ENCODE measurements around the gene ODC1.
"Not testable (repeated sequence)": the region's sequence is repeated elsewhere in the genome, so short reads cannot be mapped to it uniquely, and the experiment has no call there.

The ODC1 gene

DNA sequence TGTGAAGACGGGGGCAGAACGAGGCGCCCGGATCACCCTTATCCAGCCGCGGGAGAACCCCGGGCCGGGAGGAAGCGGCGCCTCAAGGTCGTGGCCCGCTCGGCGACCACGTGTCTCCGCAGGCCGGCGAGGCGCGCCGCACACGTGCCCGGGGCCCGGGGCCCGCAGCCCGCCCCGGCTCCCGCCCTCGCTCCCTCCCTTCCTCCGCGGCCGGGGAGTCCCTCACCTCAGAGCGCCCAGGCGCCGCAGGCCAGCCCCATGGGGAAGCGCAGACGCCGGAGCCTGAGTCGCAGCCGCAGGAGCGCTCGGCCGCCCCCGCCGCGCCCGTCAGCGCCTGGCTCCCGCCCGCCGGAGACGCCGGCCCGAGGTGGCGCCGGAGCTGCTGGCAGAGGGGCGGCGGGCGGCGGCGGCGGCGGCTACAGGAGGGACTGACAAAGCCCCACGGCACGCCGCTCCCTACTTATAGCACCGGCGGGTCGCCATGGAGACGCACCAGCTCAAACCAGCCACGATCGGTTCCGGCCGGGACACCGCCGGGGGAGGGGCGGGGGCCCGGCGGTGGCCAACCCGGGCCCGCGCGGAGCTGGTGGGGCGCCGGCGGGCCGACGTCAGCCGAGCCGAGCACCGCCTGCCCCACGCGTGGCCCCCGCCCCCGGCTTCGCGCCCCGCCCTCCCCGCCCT is at the start of gene ODC1:
TSS of gene ODC1 (minus strand) at position 433 of the 681 bp plus-strand sequence. CDS start 3,295 bp downstream, outside the sequence.
- DNase-seq, result peak; percentile 99 to 100 (median 100)

DNA sequence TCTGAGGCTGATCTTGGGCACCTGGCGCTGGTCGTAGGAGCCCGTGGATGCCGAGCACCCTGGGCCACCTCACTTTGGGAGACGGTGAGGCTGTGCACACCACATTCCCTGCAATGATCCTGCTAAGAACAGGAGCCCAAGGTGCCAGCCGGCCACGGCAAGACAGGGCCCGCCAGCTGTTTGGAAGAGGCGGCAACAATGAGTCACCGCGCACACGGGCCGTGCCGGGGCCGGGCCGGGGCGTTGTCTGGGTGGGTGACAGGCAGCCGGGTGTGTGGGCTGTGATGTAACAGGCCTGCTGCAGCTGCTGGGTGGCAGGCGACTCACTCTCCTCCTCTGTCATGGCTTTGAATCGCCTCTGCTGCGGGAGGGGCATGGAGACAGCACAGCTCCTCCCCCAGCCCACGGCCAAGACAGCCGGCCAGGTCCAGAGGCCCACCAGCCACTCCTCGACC is 49.7 kb upstream of the ODC1 start:
- DNase-seq, result peak; percentile 34 to 47 (median 42)

DNA sequence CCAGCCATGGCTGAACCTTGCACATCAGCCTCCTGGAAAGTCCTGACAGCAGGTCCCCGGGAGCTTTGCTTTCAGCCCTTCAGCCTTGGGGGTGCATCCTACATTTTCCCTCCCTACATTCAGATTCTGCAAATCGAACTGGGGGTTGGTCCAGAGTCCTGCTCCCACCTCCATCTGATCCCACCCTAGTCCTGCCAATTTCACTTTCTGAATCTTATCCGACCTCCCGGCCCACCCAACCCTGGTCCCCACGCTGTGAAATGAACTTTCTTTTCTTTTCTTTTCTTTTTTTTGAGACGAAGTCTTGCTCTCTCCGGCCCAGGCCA is 47.8 kb upstream of the ODC1 start:
- no peak for DNase-seq

DNA sequence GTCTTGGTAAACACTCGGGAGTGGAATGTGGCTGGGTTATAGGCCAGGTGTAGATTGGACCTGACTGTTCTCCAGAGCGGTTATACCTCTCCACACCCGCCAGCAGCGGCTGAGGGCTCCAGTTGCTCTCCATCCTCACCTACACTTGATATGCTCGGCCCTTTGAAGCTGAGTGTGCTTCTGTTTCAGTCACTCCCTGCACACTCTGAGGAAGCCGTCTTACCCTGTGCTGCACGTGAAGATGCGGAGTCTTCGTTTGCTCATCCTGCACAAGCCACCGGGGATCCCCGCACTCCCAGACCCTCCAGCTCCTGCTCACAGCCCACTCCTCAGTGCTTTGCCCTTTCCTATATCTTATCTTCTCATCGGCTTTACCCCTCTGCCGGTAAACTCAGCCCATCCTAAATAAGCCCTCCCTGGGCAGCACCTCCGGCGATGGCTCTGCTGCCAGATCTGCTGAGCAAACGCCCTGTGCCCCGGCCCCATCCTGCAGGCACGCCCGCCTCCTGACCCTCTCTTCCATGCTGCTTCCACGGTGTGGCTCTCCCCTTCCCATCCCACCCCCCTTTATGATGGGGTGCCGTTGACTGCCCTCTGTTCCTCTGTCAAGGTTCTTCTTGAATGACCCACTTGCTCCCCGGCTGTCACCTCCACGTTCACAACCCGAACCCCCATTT is 47.3 kb upstream of the ODC1 start:
- no peak for DNase-seq

DNA sequence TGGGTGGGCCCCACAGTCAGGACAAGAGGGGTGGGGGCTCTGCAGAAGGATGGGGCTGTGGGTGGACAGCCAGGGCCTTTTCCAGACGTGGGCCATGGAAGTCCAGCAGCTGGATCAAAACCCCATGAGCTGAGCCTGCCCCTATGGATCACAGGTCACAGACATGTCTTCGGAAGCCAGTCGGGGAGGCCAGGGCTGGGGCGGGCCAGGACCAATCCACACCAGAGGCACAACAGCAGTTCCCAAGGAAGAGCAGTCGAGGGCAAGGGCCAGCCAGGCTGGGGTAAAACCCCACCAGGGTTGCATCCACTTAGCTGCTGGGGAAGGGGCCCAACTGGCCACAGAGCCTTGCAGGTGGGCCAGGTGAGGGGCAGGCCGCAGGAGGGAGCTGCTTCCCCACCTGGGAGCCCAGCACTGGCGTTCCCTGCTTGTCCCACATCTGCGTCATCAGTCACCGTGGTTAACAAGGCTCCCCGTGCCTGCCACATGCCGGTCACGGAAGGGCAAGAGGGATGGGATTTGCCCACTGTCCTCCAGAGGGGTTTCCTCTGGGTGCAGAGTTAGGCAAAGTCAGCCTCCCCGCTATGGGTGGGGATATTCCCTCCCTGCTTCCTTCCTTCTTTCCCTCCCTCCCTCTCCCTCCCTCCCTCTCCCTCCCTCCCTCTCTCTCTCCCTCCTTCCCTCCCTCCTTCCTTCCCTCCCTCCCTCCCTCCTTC is 46.4 kb upstream of the ODC1 start:
- no peak for DNase-seq

DNA sequence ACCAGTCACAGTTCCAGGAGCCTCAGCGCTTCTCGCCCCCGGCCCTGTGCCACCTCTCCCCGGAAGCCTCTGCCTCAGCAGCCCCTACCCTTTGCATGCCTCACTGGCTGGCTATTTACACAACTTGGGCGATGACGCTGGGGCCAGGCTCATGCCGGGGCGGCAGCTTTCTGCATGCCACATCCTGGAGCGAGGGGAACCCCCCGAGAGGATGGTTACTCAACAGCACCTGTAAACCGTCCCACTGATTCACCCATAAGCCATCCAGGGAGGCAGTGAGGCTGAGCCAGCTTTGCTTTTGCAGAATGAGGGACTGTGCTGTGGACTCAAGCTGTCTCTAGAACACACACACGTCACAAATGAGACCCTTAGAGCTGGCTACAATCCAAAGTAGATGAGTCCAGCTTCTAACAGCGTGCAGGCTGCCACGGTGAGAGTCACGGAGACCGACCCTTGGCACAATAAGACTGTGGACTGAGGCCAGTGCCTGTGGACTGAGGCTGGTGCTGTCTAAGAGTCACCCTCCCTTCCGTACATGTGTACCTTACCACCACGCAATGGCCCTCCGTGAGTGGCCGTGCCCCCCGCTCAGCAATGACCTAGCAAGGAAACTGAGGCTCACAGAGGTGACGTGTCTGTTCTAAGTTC is 45.6 kb upstream of the ODC1 start:
- peak; percentile 64 to 74 (median 67) for DNase-seq

DNA sequence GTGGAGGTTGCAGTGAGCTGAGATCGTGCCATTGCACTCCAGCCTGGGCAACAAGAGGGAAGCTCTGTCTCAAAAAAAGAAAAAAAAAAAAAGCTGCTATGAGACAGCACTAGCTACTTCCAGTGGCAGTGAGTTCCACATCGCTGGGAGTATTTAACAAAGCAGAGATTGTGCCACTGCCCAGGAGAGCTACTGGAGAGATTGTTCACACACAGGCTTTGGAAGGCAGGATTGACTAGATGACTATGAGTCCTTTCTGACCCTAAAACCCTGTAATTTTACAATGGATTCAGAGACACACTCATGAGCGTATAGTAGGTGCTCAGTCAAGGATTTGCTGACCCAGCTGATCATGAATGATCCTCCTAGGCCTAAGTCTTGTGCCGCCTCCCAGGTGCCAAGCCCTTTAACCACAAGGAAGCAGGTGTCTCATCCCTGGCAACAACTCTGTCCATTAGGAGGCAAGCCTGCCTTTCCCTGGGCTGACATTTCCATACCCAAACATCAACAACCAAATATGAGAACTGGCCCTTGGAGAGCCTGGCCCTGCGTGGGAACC is 45.0 kb upstream of the ODC1 start:
- DNase-seq, result no peak

DNA sequence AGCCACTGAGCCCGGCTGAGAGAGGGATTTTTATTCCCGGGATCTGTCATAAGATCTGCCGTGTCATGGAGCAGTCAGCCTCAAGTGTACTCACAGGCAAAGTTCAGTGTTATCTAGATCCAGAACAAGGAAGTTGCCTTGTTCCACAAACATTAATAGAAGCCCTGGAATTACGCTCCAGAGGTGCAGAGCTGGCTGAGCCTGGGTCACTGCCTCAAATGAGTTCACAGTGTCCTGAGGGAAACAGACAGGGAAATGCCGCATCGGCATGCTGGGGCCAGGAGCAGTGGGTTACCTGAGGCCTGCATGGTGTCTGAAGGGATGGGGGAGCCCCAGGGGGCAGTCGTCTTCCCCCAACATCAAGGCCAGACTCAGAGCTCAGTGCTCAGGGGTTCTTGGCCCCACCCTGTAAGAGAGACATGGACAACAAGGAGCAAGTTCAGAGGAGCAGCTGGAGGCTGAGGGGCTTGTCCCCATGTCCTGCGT is 42.7 kb upstream of the ODC1 start:
- no peak for DNase-seq

DNA sequence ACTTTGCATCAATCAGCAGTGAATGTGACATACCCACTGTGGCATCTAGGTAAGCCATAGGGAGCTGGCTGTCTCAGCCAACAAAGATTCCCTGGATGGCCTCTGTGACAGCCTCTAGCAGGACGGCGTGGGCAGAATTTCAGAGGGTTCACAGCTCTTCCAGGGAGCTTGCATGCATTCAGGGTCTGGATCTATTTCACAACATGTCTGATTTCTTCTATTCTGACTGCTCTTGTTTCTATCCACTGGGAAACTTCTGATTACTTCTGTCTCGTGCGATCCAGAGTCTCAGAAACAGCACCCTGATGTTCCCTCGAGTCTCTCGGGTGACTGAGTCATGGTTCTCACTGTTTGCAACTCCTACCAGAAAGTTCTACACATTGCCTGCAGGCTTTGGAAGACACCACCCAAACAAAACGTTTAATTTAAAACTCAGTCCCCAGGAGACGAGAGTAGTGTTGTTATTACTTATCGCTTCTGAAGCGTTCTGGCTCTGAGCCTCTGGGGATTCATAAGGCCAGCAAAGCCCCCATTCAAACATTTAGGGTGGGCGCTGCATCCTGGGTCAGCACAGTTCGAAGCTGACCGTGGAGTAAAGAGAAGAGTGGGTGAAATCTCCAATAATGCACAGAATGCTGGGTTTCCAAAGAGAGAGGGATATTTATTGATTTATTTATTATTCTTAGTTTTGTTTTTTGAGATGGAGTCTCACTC is 41.9 kb upstream of the ODC1 start:
- no peak for DNase-seq

DNA sequence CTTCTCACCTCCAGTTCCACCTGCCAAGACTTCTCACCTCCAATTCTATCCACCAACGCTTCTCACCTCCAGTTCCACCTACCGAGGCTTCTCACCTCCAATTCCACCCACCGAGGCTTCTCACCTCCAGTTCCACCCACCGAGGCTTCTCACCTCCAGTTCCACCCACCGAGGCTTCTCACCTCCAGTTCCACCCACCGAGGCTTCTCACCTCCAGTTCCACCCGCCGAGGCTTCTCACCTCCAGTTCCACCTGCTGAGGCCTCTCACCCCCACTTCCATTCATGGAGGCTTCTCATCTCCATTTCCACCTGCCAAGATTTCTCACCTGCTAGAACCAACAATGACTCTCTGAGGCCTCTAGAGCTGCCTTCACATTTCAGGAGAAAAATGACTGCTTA is 40.0 kb upstream of the ODC1 start:
- not testable (repeated sequence) for DNase-seq

DNA sequence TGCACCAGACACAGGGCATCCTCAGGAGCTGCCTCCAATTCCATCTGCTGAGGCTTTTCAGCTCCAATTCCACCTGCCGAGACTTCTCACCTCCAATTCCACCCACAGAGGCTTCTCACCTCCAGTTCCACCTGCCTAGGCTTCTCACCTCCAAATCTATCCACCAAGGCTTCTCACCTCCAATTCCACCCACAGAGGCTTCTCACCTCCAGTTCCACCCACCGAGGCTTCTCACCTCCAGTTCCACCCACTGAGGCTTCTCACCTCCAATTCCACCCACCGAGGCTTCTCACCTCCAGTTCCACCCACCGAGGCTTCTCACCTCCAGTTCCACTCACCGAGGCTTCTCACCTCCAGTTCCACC is 39.6 kb upstream of the ODC1 start:
- not testable (repeated sequence) for DNase-seq

DNA sequence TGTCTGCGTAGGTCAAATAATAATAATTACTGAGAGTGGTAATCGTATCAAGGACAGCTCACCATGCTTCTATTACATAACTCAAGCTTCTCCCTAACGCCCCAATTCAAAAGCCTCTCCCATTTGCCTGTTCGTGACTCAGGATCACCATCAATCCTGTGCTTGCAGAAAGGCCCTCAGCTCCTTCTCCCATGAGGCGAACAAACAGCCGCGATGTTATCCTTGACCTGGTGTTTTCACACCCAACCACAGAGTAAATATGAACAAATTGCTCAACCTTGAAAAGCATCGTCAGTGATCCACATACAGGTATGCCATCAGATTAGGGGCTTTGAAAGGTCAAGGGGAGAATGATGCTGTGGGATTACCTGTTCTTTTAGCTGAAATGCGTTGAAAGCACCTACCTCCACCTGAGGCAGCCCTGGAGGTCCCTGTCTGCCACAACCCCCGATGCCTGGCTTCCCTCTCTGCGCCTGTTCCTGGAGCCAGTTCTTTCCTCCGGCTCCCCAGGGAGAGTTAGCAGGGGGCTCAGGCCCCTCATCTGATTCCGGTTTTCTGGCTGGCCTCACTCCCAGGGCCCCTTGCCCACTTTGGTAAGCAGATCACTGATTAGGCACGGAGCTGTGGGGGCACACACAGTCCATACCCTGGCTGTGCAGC is 39.1 kb upstream of the ODC1 start:
- no peak for DNase-seq

DNA sequence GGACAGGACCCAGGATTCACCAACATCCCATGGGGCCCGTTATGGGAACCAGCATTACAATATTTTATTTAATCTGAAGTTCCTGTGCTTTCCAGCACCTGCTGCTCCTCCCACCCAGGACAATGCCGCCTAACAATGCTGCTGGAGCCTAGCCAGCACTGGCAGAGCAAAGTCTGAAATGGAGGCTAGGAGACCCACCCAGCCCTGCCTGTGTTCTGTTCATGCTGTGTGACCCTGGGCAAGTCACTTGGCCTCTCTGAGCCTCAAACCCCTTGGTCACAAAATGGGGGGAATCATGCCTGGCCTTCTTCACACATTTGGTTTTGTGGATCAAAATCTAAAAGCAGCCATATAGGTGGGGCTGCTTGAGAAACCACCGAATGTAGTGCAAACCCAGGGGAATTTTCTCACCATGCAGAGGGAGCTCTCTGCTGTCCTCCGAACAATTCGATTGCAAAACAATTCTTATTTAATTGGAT is 38.5 kb upstream of the ODC1 start:
- no peak for DNase-seq

DNA sequence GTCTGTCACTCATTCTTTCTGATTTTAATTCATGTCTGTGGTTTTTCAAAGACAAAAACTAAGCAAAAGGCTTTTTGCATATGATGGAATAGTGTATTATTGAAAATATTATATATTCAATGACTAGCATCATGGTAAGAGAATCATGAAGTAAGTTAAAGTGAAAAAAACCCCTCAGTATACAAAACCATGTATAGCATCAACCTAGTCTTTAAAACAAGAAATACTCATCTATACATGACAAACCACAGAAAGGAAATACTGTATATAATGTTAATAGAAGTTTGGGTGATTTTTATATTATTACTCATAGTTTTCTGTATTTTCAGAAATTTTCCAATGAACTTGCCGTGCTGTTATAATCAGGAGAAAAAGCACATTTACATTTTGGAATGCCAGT is 38.0 kb upstream of the ODC1 start:
- no peak for DNase-seq

DNA sequence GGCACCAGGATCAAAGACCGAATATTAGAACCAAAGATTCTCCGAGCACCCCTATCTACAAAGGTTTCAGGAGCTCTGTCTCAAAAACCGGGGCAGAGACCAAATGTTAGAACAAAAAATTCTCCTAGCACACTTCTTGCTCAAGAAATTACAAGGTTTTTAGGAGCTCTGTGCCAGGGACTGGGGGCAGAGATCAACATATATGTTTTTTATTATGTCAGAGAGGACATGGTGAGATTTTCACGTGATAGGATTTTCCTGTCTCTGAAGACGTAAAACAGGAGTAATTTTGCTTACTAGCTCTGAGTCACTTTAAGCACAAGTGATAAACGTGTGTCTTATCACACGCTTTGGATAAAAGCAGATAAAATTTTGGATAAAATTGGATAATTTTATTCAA is 34.8 kb upstream of the ODC1 start:
- DNase-seq, result no peak

DNA sequence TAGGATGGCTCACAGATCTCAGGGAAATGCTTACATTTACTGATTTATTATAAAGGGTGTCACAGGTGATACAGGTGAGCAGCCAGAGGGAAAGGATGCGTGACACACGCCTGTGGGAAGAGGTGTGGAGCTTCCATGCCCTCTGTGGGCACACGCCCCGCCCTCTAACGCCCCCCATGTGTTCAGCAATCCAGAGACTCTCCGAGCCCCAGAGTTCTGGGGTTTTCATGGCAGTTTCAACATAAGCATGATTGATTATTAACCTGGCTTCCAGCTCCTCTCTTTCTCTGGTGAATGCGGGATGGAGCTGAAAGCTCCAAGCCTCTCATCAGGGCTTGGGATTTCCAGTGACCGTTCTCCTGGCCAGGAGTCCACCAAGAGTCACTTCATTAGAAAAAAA is 34.3 kb upstream of the ODC1 start:
- DNase-seq, result no peak

DNA sequence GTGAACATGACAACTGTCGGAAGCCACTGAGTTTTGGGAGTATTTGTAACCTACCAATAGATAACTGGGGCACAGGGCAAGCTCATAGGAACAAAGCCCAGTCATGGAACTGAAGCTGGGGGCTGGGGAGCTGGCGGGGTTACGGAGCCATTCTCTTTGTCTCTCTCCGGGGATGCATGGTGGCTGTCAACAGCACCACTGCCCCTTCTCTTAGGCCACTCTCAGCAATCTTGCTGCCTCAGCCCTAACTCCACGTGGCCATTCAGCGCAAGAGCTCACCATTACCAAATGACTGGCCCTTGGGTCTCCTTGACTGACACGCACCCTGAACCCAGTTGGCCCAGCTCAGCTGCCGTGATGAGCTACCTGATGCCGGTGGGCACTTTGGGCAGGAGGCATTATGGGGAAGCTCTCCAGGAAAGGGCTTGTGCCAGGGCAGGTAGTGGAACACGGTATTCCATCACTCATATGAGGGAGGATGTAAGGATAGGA is 33.6 kb upstream of the ODC1 start:
- DNase-seq, result no peak

DNA sequence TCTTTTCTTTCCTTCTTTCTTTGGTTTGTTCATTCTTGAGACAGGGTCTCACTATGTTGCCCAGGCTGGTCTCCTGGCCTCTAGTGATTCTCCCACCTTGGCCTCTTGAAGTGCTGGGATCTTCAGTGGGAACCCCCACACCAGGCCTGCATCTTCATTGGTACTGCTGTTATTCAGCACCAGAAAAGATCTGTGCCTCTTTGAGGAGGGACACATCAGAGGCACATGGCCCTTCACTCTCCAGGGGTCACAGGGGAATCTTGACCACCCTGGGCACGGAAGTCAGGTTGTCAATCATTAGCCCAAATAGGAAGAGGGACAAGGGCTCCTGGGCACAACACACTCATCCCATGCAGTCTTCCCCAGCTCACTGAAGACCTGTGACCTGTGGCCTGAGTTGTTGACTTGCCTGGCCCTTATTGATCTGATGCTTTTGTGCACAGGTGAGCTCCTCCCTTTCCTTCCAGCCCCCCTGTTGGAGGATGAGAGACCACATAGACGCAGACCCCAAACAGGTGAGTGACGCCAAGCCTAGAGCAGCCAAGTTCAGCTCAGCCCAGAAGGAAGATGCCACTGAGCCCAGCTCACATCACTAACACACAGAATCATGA is 33.0 kb upstream of the ODC1 start:
- DNase-seq, result no peak

DNA sequence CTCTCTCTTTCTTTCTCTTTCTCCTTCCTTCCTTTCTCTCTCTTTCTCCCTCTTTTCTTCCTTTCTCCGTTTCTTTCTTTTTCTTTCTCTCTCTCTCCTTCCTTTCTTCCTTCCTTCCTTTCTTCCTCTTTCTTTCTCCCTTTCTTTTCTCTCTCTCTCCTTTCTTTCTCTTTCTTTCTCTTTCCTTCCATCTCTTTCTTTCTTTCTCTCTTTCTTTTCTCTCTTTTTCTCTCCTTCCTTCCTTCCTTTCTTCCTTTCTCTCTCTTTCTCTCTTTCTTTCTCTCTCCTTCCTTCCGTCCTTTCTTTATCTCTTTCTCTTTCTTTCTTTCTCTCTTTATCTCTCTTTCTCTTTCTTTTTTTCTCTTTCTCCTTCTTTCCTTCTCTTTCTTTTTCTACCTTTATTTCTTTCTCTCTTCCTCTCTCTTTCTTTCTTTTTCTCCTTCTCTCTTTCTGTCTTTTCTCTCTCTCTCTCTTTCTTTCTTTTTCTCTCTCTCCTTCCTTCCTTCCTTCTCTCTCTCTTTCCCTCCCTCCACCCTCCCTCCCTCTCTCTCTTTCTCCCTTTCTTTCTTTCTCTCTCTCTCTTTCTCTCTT is 32.3 kb upstream of the ODC1 start:
- DNase-seq, result no peak

DNA sequence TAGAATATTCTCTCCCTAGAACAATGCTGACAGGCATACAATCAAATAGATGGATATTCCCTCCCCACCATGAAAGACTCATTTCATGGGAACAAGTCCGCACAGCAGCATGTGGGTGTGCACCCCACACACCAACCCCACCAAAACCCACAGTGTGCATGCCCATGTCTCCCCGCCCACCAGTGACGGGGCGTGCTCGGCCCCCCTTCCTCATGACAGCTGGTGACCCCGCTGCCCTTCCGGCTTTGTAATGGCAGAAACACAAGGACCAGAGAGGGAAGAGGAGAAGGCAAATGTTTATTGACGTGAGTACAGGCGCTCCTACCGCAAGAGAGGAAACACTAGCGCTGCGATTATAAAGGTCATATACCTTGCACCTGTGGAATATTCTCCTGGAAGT is 30.8 kb upstream of the ODC1 start:
- DNase-seq, result no peak

DNA sequence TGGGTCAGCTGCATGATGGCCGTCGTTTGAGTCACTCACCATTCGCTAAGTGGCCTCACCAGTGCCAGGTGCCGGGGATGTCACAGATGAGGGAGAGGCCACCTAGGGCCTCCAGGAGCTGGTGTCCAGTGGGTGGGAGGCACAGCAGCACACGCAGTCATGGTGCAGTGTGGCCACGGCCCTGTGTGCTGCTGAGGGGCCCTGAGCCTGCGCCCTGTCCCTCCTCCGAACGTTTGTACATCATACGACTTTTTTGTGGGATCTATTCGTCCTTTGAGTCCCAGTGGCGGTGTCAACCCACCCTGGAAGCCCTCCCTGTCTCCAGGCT is 30.1 kb upstream of the ODC1 start:
- DNase-seq, result no peak
